GM20431 (cell line): ENCODE measurements around the gene C9.
"Not testable (repeated sequence)": the region's sequence is repeated elsewhere in the genome, so short reads cannot be mapped to it uniquely, and the experiment has no call there.

Experiments used
- in situ Hi-C: fragments of 300-500 bp; cut with MseI, MboI; formaldehyde crosslinking; loops from one replicate; pipeline ENCODE4 v1.15.0; 2020; ENCODE audit warnings: low sequenced_read_pairs; ENCODE audit not compliant: unreplicated experiment

The C9 gene

GRCh38 chr5:39364367-39364766 is at the start of gene C9:
TSS of gene C9 (minus strand) at chr5:39364495. CDS start at chr5:39364464, 31 bp downstream.
- in situ Hi-C loops, result no loop called here

- in situ Hi-C loops, result no loop called here
These were observed 49.5 kb upstream of the C9 start for GRCh38 chr5:39413771-39414170.

DNA sequence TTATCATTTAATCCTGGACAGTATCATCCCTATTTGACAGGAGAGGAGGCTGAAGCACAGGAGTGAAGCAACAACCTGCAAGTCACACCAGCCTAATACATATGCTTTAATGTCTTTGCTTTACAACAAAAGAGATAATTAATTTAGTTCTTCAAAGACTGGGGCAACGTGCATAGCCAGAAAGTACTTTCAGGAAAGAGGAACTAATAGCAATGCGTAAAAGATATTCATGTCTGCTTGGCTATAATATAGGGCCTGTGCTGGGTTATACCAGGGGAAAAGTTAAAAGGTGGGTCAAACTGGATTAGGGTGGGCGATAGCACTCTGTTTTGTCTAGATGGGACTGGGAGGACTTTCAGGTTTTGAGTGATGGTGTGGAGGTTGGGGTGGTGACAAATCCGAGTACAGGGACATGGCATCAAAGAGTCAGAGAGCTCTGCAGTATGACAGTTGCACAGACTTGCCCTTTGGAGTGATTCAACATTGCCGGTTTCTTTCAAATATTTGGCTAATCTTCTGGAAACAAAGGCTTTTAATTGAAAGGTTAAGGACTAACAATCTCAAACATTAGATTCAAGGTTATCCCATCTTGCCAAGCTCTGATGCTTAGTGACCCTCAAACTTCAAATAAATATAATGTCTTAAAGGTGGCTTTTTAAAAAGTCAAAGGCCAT is 48.6 kb upstream of the C9 start:
- in situ Hi-C loops, result no loop called here

GRCh38 chr5:39411985-39412384 is 47.7 kb upstream of the C9 start:
- in situ Hi-C loops, result no loop called here

- in situ Hi-C loops, result no loop called here
These were observed 46.8 kb upstream of the C9 start for GRCh38 chr5:39411061-39411460.

- in situ Hi-C loops, result no loop called here
These were observed 44.7 kb upstream of the C9 start for GRCh38 chr5:39409033-39409432.

DNA sequence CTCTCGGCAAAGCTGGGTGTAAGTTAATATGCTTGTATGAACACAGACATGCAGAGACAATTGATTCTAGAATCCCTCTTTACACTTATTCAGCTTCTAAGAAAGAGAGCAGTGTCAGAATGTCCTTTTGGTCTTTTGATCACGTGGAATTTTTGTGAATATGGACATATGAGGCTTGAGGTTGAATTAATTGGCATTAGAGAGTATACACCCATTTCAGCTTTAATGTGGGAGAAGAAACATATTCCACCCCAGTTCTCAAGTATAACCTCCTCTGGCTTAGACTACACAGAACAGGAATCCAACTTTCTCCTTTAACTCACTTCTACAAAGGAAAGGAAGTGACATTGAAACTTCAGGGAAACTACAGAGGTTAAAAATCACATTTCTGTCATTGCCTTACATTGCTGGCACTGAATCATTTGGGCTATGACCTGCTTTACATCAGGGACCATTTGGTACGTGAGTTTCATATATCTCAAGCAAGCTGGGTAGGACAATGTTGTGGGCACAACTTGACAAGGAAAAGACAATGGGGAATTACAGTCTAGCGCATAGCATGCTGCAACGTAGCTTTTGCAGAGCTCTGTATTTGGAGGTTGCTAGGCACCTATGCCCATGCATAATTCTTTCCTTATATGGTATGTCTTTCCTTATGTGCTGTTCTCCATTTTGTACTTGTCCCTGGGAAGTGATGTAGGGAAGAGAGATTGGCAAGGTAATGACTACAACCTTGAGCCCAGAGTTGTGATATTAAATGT is 41.0 kb upstream of the C9 start:
- in situ Hi-C loops, result no loop called here

DNA sequence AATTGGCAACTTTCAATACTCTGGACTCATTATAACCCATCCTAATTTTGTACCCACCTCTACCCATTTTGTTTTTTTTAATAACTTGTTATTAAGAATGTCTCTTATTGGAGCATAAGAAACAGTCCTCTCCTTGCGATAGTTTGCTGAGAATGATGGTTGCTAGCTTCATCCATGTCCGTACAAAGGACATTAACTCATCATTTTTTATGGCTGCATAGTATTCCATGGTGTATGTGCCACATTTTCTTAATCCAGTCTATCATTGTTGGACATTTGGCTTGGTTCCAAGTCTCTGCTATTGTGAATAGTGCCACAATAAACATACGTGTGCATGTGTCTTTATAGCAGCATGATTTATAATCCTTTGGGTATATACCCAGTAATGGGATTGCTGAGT is 39.5 kb upstream of the C9 start:
- in situ Hi-C loops, result not testable (repeated sequence)

DNA sequence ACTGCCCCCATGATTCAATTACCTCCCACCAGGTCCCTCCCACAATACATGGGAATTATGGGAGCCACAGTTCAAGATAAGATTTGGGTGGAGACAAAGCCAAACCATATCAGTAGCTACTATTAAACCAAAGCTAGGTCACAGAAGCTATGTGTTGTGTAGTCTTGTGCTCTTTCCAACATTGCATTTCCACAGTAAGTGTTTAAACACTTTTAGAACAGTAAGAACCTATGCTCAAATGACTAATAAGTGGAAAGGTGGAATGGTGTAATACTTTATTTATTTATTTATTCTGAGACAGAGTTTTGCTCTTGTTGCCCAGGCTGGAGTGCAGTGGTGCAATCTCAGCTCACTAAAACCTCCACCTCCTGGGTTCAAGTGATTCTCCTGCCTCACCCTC is 37.8 kb upstream of the C9 start:
- in situ Hi-C loops, result not testable (repeated sequence)

- in situ Hi-C loops, result no loop called here
These were observed 36.7 kb upstream of the C9 start for GRCh38 chr5:39400713-39401578.

DNA sequence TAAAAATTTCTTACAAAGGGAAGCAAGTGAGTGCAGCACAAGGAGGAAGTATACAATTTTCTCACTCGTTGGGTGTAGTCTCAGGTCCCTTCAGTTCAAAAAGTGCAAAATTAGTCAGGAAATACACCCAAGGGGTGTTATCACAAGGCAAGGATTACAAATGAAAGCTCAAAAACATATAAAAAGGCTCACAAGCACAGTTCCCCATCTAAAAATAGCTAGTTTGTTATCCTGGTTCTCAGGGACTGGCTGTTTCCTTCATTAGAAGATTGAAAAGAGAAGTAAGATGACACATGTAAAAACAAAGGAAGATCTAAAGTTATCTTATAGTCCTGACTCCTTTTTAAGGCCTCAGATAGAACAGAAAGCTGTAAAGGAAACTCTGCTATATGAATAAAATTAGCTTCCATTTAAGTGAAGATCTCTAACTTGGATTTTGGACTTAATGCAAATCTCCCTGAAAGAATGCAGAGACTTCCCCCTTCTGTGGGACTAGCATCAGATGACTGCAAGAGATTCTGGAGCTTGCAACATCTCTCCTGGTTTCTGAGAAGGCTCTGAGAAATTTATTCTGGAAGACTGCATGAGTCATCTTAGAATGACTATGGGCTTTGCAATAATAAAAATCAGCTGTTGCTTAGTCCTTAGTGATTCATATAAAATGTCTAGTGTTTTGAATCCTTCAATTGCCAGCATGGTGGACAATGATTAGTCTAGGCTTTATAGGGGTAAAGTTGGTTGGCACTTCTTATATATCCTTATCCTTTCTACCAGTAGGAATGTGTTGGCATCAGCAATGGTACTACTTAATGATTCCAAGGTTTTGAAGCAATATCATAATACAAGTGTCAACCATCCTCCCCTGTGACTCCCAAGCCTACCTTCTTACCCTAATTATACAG is 35.1 kb upstream of the C9 start:
- in situ Hi-C loops, result no loop called here

GRCh38 chr5:39396843-39397242 is 32.5 kb upstream of the C9 start:
- in situ Hi-C loops, result no loop called here

DNA sequence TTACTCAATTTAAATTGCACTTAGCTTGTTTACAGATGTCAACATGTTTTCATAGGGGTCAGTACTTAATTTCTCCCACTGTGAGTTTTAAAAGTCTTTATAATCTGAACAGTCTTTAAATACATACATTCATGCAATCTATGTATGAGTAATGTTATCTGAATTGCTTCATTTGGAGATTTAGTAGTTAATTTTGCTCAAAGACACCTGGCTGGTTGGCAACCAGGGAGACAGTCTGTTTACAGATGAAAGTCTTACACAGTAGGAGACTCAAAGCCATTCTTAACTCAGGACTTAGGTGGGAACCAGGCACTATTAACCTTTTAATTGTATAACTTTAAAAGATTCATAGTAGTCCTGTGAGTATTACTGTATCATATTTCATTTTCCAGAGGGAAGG is 31.2 kb upstream of the C9 start:
- in situ Hi-C loops, result no loop called here

GRCh38 chr5:39394946-39395345 is 30.7 kb upstream of the C9 start:
- in situ Hi-C loops, result no loop called here

GRCh38 chr5:39390945-39391344 is 26.6 kb upstream of the C9 start:
- in situ Hi-C loops, result no loop called here

DNA sequence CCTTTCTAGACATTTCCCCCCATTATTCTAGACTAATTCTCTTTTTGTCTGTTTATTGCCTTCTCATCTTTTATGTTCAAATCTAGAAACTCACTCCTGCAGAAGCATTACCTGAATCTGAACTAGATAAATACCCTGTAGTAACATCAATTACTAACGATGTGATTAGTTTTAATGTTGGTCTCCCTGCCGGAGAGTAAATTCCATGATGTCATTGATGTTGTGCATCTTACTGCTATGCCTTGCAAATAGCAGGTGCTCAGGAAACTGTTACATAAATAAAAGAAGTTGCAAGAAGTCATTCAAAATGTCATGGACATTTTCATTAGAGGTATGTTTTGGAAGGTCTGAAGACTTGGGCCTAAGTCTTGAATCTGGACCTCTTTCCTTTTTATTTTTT is 23.0 kb upstream of the C9 start:
- in situ Hi-C loops, result no loop called here

GRCh38 chr5:39384271-39384670 is 20.0 kb upstream of the C9 start:
- in situ Hi-C loops, result no loop called here

DNA sequence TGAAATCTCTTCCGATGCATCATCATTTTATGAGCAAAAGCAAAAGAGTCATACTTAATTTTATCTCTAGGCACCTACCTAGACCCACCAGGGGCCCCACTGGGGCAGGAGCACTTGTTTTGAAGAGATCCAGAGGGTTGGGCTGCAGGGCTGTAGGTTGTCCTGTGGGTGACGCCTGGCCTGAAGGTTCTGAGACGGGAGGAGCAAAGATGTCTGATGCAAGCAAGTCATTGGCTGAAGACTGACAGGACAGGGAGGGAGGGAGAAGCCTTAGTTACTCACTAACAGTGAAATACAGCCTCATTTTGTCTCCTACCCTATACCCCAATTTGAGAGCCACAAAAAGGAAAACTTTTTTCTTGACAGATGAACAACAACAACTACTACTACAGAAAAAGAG is 17.1 kb upstream of the C9 start:
- in situ Hi-C loops, result no loop called here

GRCh38 chr5:39379693-39380092 is 15.4 kb upstream of the C9 start:
- in situ Hi-C loops, result loop anchor here (10.0 kb wide), 1 partner anchor 175 kb away; no protein-coding TSS in a partner anchor

DNA sequence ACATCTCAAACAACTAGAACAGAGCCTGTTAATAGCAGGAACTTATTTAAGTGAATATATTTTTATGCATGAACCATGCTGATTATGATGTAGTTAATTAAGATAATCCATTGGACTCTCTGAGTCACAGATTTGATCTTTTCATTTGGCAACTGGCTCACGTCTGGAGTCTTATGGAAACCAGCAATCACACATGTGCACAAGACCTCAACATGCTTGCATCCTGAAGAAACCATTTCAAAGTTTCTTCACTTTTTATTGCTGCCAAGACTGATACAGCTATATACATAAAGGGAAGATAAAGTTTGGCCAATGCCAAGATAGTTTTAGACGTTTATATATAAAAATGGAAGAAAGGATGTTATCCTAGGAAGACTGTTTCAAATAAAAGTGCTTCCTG is 13.3 kb upstream of the C9 start:
- in situ Hi-C loops, result loop anchor here (10.0 kb wide), 1 partner anchor 177 kb away; no protein-coding TSS in a partner anchor
